Motor neuron (in vitro differentiated cells): Measurements from ENCODE around the gene RBP2. TPM values are rescaled to one million over a fixed set of nuclear protein-coding genes. Genes with fewer than 3 reads are reported as not detected.
A peak's percentile ranks its signal among the peaks of the same experiment; 100 is the strongest.
"Not testable (repeated sequence)": the region's sequence is repeated elsewhere in the genome, so short reads cannot be mapped to it uniquely, and the experiment has no call there.

Experiments used
- ATAC-seq, 8 experiments: fragments of 200-7000 bp; cut with Tn5 transposase; replicated peaks in 6 of 8; 2 replicates each; pipeline ENCODE4 v1.8.0; 2021; ENCODE audit warnings: mild to moderate bottlenecking in 8 of 8, moderate library complexity in 8 of 8
- H3K27ac ChIP-seq, 2 donors: fragments of 250-450 bp; sonication (Bioruptor Pico); 2 replicates each; pipeline ENCODE4 v1.9.0; 2021; ENCODE audit warnings: antibody characterized with exemption in 2 of 2, mild to moderate bottlenecking in 2 of 2, moderate library complexity in 1 of 2
- H3K4me1 ChIP-seq, 2 donors: fragments of 250-450 bp; sonication (Bioruptor Pico); replicated peaks in 1 of 2; 2 replicates each; pipeline ENCODE4 v1.6.1; 2021; ENCODE audit warnings: antibody characterized with exemption in 2 of 2, mild to moderate bottlenecking in 2 of 2, moderate library complexity in 1 of 2
- H3K4me3 ChIP-seq, 5 donors: fragments of 250-450 bp; sonication (Bioruptor Pico); 2 replicates each; pipeline ENCODE4 v1.9.0; 2021; ENCODE audit warnings: antibody characterized with exemption in 5 of 5, mild to moderate bottlenecking in 5 of 5, moderate library complexity in 4 of 5
- WGBS, 10 experiments: fragments of 450-650 bp; shearing (Covaris generic); methylation state at CpG; one replicate each; pipeline ENCODE4 v1.0.0; 2022; 5-methylcytosine and 5-hydroxymethylcytosine counted together
- in situ Hi-C, 9 experiments: fragments of 400-800 bp; cut with MboI; loops; one replicate each; pipeline ENCODE4 v1.15.0; 2021; ENCODE audit warnings: low sequenced_read_pairs in 9 of 9, low pct_unique_long_range_greater_than_20kb in 2 of 9; ENCODE audit not compliant: unreplicated experiment in 9 of 9
- total RNA-seq, 8 experiments: library from RNA; unstranded; fragments of 300-600 nt; gene quantifications; 2 replicates each; pipeline versions ENCODE4 v1.2.3 to v1.2.4, GENCODE V29; 2022

Gene RBP2
- total RNA-seq, 8 experiments from 2014 or later, result 0.73 to 3.3 (median 1.4) TPM; not detected in 3

DNA sequence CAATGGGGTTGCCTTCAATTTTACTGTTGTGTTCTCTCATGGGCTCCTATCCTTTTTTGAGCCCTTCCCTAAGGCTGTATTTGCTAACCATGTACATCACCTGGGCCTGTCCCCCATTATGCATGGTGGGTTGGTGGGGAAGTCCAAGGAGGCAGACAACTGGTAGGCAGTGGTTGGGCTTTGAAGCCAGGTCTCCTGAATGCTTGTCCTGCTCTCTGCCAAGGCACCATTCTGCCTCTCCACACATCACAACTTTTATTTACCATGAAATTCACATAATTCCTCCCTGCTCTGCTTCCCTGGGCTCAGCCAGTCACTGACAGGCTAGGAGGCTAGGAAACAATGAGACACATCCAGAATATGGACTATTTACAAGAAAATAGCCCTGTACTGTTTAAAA lies 45.8 kb downstream of the RBP2 start:
- H3K4me3 ChIP-seq, result no peak overlapping the region
- in situ Hi-C loops, result loop anchor here in 2 of 9 experiments (25.0 kb wide), 2 partner anchors 507 to 1432 kb away; partner anchors contain the start of gene CLSTN2 (in 2 of the 2)
- ATAC-seq, result peak in 4 of 8 experiments; percentile 17 to 62 (median 45)
- H3K4me1 ChIP-seq, result peaks cover 9% of the 10 kb centered on the region in 2 donors
- H3K27ac ChIP-seq, result no peak overlapping the region

DNA sequence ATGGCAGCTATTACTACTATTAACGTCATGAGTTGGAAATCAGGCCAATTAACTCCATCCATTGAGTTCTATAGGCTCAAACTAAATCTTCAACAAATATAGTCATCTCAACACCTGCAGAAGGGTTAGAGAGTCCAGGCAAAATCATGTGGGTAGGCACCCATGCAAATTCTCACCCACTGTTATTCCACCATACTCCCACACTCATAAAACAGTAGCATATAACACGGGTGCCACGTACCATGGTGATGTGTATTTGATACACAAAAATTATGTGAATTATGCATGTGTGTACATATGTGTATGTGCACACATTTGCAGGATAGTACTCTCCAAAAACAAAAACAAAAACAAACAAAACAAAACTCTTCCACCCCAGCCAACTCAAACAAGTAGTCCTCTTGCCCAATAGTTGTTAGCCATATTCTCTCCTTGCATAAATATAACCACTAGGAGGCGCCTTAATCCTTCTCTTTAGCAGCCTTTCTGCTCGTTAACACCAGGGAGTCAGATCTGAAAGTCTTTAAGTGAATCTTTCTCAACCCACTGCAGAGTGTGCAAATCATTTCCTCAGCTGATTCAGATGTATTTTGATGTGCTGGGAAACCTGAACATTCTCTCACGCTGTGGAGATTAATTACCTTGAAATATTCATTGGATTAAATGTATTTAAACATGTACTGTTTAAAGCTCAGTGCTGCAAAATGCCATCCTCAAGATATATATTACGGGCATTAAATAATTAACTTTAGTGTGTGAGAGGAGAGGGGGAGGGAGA lies 48.8 kb downstream of the RBP2 start:
- no peak overlapping the region for H3K4me3 ChIP-seq
- no peak overlapping the region for H3K27ac ChIP-seq
- ATAC-seq, result peak; percentile 66 to 98 (median 94)
- in situ Hi-C loops, result loop anchor here in 3 of 9 experiments (10.0 to 25.0 kb wide), 3 partner anchors 137 to 1435 kb away; partner anchors contain the start of gene CLSTN2 (in 2 of the 3)
- WGBS, 10 experiments, result 0 to 80% (median 33%) methylated on average over 1 to 5 of the region's 7 CpGs; no CpG with 5 or more reads in 1 of the 10 experiments
- peaks cover 0 to 2% of the 10 kb centered on the region in 2 donors for H3K4me1 ChIP-seq

DNA sequence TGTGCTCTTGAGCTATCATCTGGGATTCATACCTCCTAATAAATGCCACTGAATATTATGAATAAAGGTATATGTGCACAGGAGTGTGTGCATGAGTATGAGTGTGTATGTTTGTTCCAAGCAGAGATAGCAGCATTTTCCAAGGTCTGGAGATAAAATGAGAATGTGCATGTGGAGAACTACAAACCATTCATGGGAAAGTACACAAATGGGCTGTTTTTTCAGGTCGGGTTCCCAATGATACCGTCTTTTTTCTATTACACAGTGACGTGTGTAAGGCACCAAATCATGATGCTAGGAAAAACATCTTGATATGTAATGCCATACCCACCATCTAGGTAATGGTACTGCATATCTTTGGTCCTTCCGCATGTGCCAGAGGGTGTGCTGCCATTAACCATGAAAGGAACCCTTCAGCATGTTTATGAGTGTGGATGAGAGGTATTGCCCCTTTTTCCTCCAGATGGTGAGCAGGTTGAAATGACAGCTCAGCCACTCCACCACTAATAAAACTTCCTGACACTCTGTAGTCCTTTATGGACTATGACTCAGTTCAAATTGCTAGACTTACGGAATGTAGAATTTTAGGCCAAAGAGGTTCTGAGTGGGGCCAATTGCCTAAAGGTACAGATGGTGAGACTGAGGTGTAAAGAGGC lies 50.4 kb downstream of the RBP2 start:
- in situ Hi-C loops, result loop anchor here in 3 of 9 experiments (10.0 to 25.0 kb wide), 3 partner anchors 139 to 1436 kb away; partner anchors contain the start of gene CLSTN2 (in 2 of the 3)
- no peak for ATAC-seq

DNA sequence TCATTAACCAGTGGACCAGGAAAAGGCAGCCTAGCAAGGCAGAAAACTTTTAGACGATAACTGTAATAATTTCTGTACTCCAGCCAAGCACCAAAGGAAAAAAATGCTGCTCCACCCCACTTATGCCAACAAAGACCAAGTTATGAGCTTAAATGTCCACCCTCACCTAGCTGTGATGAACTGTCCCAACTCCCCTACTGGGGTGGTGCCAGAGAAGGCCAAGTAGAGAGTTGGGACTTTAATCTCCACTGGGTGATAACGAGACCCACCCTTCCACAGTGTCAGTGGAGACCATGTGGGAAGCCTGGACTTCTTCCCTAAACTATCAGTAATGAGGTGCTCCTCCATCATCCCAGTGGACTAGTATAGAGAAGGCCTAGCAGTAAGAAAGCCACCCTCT lies 53.1 kb downstream of the RBP2 start:
- ATAC-seq, result no peak
- Histone ChIP-seq H3K4me3 (no peak overlapping the region), H3K4me1 (peaks cover 0 to 9% of the 10 kb centered on the region in 2 donors), H3K27ac (no peak overlapping the region)
- 17 to 100% (median 89%) methylated on average over 1 to 2 of the region's 2 CpGs; no CpG with 5 or more reads in 1 of the 10 experiments for WGBS, 10 experiments
- in situ Hi-C loops, result loop anchor here in 1 of 9 experiments (10.0 kb wide), 1 partner anchor 142 kb away; no protein-coding TSS in a partner anchor

More for the DNA sequence above, 50.4 kb downstream of the RBP2 start:
- peaks cover 0 to 3% of the 10 kb centered on the region in 2 donors for H3K4me1 ChIP-seq
- WGBS, 10 experiments, result 17 to 100% (median 89%) methylated on average over 1 to 5 of the region's 5 CpGs; no CpG with 5 or more reads in 2 of the 10 experiments
- H3K27ac ChIP-seq, result no peak overlapping the region
- H3K4me3 ChIP-seq, result no peak overlapping the region

DNA sequence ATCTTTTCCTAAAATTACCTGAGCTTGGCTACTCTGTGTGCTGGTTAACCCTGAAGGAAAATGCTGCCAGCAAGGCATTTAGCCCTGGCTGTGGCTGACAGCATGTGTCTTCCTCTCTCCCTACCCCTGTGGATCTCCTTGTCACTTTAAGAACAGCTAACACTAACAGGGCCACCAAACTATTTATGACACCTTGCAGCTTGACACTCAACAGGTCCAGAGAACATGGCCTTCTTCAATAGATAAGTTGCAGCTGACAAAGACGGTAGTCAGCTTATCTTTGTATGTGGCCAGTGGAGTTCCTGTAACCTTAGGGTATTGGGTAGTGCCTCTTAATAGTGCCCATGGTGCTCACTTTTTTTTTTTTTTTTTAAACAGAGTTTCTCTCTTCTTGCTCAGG lies 54.9 kb downstream of the RBP2 start:
- Histone ChIP-seq H3K4me1 (peaks cover 0 to 7% of the 10 kb centered on the region in 2 donors), H3K4me3 (no peak overlapping the region), H3K27ac (no peak overlapping the region)
- in situ Hi-C loops, result loop anchor here in 1 of 9 experiments (10.0 kb wide), 1 partner anchor 143 kb away; no protein-coding TSS in a partner anchor
- ATAC-seq, result no peak
- WGBS, 10 experiments, result 89 to 100% methylated on average over 1 of the region's 1 CpG; no CpG with 5 or more reads in 8 of the 10 experiments

DNA sequence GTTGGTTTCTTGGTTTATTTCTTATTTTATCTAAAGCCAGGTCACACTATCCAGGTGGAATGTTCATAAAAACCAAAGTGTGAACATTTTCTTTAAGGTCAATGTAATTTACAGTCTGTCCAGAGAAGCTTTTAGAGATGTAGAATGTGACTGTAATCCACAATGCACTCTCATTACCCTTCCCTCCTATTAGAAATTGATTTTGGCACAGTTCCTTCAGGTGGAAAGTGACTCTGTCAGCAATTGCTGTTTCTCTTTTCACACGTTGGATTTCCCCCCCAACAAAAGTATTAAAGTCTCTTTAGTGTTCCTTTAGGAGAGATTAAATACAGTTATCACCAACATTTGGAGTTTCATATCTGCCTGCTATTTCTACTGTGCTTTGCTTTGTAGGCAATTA lies 55.3 kb downstream of the RBP2 start:
- no peak for ATAC-seq
- peaks cover 0 to 7% of the 10 kb centered on the region in 2 donors for H3K4me1 ChIP-seq
- H3K4me3 ChIP-seq, result no peak overlapping the region
- 0 to 75% (median 60%) methylated on average over 1 of the region's 1 CpG; no CpG with 5 or more reads in 3 of the 10 experiments for WGBS, 10 experiments
- H3K27ac ChIP-seq, result no peak overlapping the region
- in situ Hi-C loops, result loop anchor here in 1 of 9 experiments (10.0 kb wide), 1 partner anchor 144 kb away; no protein-coding TSS in a partner anchor

DNA sequence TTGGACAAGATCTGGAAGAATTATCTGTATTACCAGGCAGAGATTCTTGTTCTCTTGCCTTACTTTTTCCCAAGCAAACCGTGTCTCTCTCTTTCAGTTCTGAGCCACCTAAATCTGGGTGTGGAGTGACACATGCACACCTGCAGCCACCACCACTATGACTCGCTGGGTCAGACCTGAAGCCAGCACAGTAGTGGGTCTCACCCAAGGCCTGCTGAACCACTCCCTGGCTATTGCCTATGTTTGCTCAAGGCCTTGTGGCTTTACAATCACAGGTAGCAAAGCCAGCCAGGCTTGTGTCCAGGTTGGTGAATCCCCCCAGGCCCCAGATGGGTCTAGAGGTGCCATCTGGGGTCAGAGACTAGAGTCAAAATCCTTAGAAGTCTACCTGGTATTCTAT lies 58.2 kb downstream of the RBP2 start:
- no peak overlapping the region for H3K4me3 ChIP-seq
- ATAC-seq, result peak in 1 of 8 experiments; percentile 25
- in situ Hi-C loops, result no loop called here
- H3K4me1 ChIP-seq, result peaks cover 0 to 7% of the 10 kb centered on the region in 2 donors
- 17 to 100% (median 60%) methylated on average over 1 to 2 of the region's 2 CpGs; no CpG with 5 or more reads in 5 of the 10 experiments for WGBS, 10 experiments
- no peak overlapping the region for H3K27ac ChIP-seq

DNA sequence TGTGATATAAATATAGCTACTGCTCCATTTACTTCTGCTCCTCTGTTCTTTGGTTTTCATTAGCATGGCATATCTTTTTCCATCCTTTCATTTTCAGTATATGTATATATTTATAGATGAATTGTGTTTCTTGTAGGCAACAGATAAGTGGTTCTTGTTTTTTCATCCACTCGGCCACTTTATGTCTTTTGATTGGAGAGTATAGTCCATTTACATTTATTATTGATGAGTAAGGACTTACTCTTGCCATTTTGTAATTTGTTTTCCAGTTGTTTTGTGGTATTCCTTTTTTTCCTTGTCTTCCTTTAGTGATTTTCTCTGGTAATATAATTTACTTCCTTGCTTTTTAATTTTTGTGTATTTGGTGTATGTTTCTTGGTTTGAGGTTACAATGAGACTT lies 60.0 kb downstream of the RBP2 start:
- Histone ChIP-seq H3K4me3 (no peak overlapping the region), H3K27ac (no peak overlapping the region), H3K4me1 (peaks cover 0 to 7% of the 10 kb centered on the region in 2 donors)
- WGBS, 10 experiments, result 40 to 100% (median 89%) methylated on average over 1 of the region's 1 CpG; no CpG with 5 or more reads in 2 of the 10 experiments
- in situ Hi-C loops, result no loop called here
- no peak for ATAC-seq

DNA sequence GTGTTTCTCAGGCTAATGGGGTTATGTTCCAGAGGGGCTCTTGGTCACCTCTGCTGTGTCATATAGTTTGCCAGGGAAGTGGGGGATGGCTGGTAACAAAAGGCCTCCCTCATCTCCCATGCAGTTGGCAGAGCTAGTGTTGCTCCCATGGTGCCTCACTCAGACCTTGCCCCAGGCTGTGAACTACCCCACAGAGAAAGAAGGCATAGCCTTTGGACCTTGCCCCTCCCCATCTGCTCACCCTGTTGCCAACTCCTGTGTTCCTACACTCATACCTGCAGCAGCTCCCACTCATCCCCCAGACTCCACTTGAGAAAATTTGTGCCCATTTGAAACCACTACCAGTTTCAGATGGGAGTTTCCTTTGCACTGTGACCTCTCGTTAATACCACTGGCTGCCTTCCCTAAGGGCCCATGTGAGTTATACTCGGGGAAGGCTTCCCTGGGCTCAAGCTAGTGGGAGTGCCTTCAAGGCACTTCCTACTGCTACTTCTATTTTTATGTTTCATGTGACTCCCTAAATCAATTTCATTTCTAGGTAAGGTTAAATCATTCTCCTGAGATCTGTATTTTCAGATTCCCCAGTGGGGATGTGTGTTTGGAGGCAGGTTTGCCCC lies 61.6 kb downstream of the RBP2 start:
- H3K27ac ChIP-seq, result no peak overlapping the region
- ATAC-seq, result peak in 1 of 8 experiments; percentile 42
- WGBS, 10 experiments, result 9 to 100% (median 20%) methylated on average over 1 to 2 of the region's 2 CpGs; no CpG with 5 or more reads in 5 of the 10 experiments
- no peaks in the 10 kb centered on the region for H3K4me1 ChIP-seq
- in situ Hi-C loops, result no loop called here
- H3K4me3 ChIP-seq, result no peak overlapping the region

DNA sequence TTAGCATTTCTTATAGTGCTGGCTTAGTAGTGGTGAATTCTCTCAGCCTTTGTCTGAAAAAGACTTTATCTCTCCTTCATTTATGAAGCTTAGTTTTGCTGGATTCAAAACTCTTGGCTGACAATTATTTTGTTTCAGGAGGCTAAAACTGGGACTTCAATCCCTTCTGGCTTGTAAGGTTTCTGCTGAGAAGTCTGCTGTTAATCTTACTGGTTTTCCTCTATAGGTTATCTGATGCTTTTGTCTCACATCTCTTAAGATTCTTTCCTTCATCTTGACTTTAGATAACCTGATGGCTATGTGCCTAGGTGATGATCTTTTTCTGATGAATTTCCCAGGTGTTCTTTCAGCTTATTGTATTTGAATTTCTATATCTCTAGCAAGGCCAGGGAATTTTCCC lies 63.4 kb downstream of the RBP2 start:
- H3K4me3 ChIP-seq, in situ Hi-C loops, H3K4me1 ChIP-seq, H3K27ac ChIP-seq, ATAC-seq: not testable (repeated sequence)
